Measurements from ENCODE around the gene ST8SIA6.
A peak's percentile ranks its signal among the peaks of the same experiment; 100 is the strongest.

The ST8SIA6 gene

GRCh38 chr10:17375936-17376584 is 78.3 kb downstream of the ST8SIA6 start:
- peak; percentile 43 for TF ChIP-seq CTCF (IDR thresholded peaks at IDR 0.05)
- H3K27ac Mint-ChIP-seq, result no peak overlapping the region
- H3K4me3 Mint-ChIP-seq, result no peak overlapping the region
- peaks cover 49% of the 10 kb centered on the region for H3K4me1 Mint-ChIP-seq
- peaks cover 17% of the 10 kb centered on the region for H3K36me3 Mint-ChIP-seq (ENCODE audit: low read depth)
- H3K27me3 Mint-ChIP-seq (ENCODE audit: low read depth, poor library complexity), result no peaks in the 10 kb centered on the region
- DNase-seq, result peak; percentile 25
- H3K9me3 Mint-ChIP-seq, result peaks cover 13% of the 10 kb centered on the region

DNA sequence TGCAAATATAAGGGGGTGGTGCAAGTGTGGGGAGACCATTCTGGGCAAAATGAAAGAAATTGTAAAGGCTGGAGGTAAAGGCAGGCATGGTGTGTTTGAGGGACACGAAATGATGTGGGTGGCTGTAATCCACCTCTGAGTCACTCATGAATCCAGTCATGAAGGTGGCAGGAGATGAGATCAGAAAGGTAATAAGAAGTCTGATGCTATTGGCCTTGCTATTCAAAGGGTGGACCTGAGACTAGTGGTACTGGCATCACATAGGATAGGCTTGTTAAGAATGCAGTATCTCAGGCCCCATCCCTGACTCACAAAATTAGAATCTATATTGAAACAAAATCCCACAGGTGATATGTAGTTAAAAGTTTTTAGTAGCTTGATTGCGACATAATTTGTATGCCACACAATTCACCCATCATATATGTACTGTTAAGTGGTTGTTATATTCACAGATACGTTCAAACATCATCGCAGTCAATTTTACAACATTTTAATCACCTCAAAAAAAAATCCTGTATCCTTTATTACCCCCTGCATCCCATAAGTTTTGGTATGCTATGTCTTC is 85.6 kb downstream of the ST8SIA6 start:
- DNase-seq, result no peak
- no peak for TF ChIP-seq CTCF (IDR thresholded peaks at IDR 0.05)

GRCh38 chr10:17366705-17367104 is 87.7 kb downstream of the ST8SIA6 start:
- Mint-ChIP-seq H3K36me3 (ENCODE audit: low read depth) (peaks cover 73% of the 10 kb centered on the region), H3K4me1 (peaks cover 8% of the 10 kb centered on the region), H3K9me3 (peaks cover 47% of the 10 kb centered on the region), H3K27me3 (ENCODE audit: low read depth, poor library complexity) (no peaks in the 10 kb centered on the region), H3K4me3 (no peak overlapping the region), H3K27ac (no peak overlapping the region)
- DNase-seq, result no peak
- TF ChIP-seq CTCF (IDR thresholded peaks at IDR 0.05), result no peak

More for the DNA sequence above, 85.6 kb downstream of the ST8SIA6 start:
- no peak overlapping the region for H3K4me3 Mint-ChIP-seq
- peaks cover 64% of the 10 kb centered on the region for H3K36me3 Mint-ChIP-seq (ENCODE audit: low read depth)
- peaks cover 26% of the 10 kb centered on the region for H3K4me1 Mint-ChIP-seq
- no peak overlapping the region for H3K27ac Mint-ChIP-seq
- H3K27me3 Mint-ChIP-seq (ENCODE audit: low read depth, poor library complexity), result no peaks in the 10 kb centered on the region
- H3K9me3 Mint-ChIP-seq, result peaks cover 43% of the 10 kb centered on the region

GRCh38 chr10:17365402-17365801 is 89.0 kb downstream of the ST8SIA6 start:
- Mint-ChIP-seq H3K36me3 (ENCODE audit: low read depth) (peaks cover 66% of the 10 kb centered on the region), H3K4me1 (no peaks in the 10 kb centered on the region), H3K9me3 (peaks cover 44% of the 10 kb centered on the region), H3K27me3 (ENCODE audit: low read depth, poor library complexity) (no peaks in the 10 kb centered on the region), H3K27ac (peak overlapping the region; percentile 59), H3K4me3 (no peak overlapping the region)
- no peak for DNase-seq
- TF ChIP-seq CTCF (IDR thresholded peaks at IDR 0.05), result no peak

GRCh38 chr10:17358461-17358860 is 95.9 kb downstream of the ST8SIA6 start:
- peaks cover 9% of the 10 kb centered on the region for H3K4me1 Mint-ChIP-seq
- H3K9me3 Mint-ChIP-seq, result peaks cover 4% of the 10 kb centered on the region
- DNase-seq, result no peak
- no peak overlapping the region for H3K4me3 Mint-ChIP-seq
- H3K27ac Mint-ChIP-seq, result no peak overlapping the region
- H3K27me3 Mint-ChIP-seq (ENCODE audit: low read depth, poor library complexity), result no peaks in the 10 kb centered on the region
- peaks cover 16% of the 10 kb centered on the region for H3K36me3 Mint-ChIP-seq (ENCODE audit: low read depth)
- no peak for TF ChIP-seq CTCF (IDR thresholded peaks at IDR 0.05)

DNA sequence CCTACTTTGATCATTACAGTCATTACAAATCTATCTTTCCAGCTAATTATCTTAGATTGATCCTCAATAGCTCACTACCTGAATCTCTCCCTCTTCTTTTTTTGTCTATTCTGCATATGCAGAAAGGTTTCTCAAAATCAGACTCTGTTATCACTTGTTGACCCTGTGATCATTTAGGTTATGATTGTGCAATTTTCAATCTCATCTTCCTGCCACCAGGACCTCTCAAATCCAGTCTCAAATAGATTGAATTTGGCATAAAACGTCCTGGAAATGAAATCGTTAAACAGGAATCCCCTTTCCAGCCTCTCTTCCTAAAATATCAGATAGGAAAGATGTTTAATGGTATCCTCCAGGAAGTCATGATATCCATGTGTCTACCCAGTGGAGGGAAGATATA is 96.6 kb downstream of the ST8SIA6 start:
- TF ChIP-seq CTCF (IDR thresholded peaks at IDR 0.05), result no peak
- no peak overlapping the region for H3K4me3 Mint-ChIP-seq
- H3K9me3 Mint-ChIP-seq, result no peaks in the 10 kb centered on the region
- H3K36me3 Mint-ChIP-seq (ENCODE audit: low read depth), result peaks cover 10% of the 10 kb centered on the region
- H3K27me3 Mint-ChIP-seq (ENCODE audit: low read depth, poor library complexity), result no peaks in the 10 kb centered on the region
- no peak overlapping the region for H3K27ac Mint-ChIP-seq
- DNase-seq, result no peak
- peaks cover 9% of the 10 kb centered on the region for H3K4me1 Mint-ChIP-seq

All from nephron progenitor cell (in vitro differentiated cells).